ENCODE measurements around the gene ZNF865.

DNA sequence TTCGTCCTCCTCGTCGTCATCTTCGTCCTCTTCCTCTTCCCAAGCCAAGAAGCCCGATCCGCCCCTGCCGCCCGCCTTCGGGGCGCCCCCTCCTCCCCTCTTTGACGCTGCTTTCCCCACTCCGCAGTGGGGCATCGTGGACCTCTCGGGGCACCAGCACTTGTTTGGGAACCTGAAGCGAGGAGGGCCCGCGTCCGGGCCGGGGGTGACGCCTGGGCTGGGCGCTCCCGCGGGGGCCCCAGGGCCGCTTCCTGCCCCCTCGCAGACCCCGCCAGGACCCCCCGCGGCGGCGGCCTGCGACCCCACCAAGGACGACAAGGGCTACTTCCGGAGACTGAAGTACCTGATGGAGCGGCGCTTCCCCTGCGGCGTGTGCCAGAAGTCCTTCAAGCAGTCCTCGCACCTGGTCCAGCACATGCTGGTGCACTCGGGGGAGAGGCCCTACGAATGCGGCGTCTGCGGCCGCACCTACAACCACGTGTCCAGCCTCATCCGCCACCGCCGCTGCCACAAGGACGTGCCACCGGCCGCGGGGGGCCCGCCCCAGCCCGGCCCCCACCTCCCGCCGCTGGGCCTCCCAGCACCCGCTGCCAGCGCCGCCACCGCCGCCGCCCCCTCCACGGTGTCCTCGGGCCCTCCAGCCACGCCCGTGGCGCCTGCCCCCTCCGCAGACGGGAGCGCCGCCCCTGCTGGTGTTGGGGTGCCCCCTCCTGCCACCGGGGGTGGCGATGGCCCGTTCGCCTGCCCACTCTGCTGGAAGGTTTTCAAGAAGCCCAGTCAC lies 8.7 kb downstream of the ZNF865 start:
- TF ChIP-seq, protein P1, sequence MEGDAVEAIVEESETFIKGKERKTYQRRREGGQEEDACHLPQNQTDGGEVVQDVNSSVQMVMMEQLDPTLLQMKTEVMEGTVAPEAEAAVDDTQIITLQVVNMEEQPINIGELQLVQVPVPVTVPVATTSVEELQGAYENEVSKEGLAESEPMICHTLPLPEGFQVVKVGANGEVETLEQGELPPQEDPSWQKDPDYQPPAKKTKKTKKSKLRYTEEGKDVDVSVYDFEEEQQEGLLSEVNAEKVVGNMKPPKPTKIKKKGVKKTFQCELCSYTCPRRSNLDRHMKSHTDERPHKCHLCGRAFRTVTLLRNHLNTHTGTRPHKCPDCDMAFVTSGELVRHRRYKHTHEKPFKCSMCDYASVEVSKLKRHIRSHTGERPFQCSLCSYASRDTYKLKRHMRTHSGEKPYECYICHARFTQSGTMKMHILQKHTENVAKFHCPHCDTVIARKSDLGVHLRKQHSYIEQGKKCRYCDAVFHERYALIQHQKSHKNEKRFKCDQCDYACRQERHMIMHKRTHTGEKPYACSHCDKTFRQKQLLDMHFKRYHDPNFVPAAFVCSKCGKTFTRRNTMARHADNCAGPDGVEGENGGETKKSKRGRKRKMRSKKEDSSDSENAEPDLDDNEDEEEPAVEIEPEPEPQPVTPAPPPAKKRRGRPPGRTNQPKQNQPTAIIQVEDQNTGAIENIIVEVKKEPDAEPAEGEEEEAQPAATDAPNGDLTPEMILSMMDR (IDR thresholded peaks at IDR 0.05) = no peak
- no peak for TF ChIP-seq EZH2 (IDR thresholded peaks at IDR 0.05; ENCODE audit: borderline replicate concordance, insufficient read depth, low read depth, low read length, poor library complexity, severe bottlenecking)
